ENCODE measurements around the gene C11orf54. TPM values are rescaled to one million over a fixed set of nuclear protein-coding genes. Genes with fewer than 3 reads are reported as not detected.

The C11orf54 gene
- total and polyA plus RNA-seq, 2 donors (not counting 3 experiments of a cell fraction or from before 2014, with no cell fraction given), result 4.2 to 18.7 TPM

DNA sequence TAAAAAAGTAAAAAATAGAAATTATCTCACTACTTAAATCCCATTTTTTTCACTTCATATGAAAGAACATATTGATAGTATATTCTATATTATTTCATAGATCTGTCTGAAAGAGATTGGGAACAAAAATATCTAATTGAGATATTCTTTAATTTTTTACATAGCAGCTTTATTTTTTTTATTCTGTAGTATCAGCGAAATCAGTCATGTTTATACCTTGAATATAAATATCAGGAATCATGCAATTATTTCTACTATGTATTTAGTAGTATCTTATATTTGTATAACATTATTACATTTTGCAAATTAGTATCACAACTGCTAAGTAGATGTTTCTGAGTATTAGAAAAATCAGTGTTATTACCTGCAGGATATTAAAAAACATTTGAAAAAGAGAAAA, 20.4 kb downstream of the C11orf54 start:
- no TSS peak for BruUV-seq (replicated peaks)
- TF ChIP-seq POLR2A (IDR thresholded peaks at IDR 0.05; ENCODE audit: low read depth, low read length) (no peak), JUN (IDR thresholded peaks at IDR 0.05; ENCODE audit: borderline replicate concordance, insufficient read depth, insufficient read length, low read depth) (no peak), CTCF (IDR thresholded peaks at IDR 0.05; ENCODE audit: extremely low read depth in 1 of 2, insufficient read depth in 1 of 2, low read depth in 1 of 2, low read length in 2 of 2) (no peak)
- Histone ChIP-seq H3K9me1 (replicated peaks; ENCODE audit: control insufficient read depth, extremely low read depth, insufficient read depth, low read length) (no peaks in the 10 kb centered on the region), H3K27me3 (ENCODE audit: control insufficient read depth in 2 of 2, insufficient read depth in 2 of 2, low read length in 2 of 2) (no peaks in the 10 kb centered on the region), H3K4me3 (replicated peaks in 1 of 3; ENCODE audit: insufficient read depth in 1 of 3, low read depth in 1 of 3, low read length in 3 of 3) (no peak overlapping the region), H3K79me2 (ENCODE audit: control insufficient read depth, insufficient read depth, low read length) (no peaks in the 10 kb centered on the region), H3K4me1 (ENCODE audit: control insufficient read depth, extremely low read depth, insufficient read depth, low read length) (no peaks in the 10 kb centered on the region), H3K27ac (ENCODE audit: insufficient read depth, low read depth, low read length) (no peak overlapping the region), H3K4me2 (ENCODE audit: insufficient read depth, low read length) (no peak overlapping the region), H2AFZ (ENCODE audit: low read depth, low read length) (no peak overlapping the region), H3K9me3 (replicated peaks; ENCODE audit: control insufficient read depth, insufficient read depth, low read length) (no peaks in the 10 kb centered on the region), H3K36me3 (ENCODE audit: control insufficient read depth in 2 of 2, extremely low read depth in 1 of 2, insufficient read depth in 2 of 2, low read length in 2 of 2) (peaks cover 0 to 7% of the 10 kb centered on the region in 2 experiments), H3K9ac (replicated peaks; ENCODE audit: extremely low read depth, insufficient read depth, low read length) (no peak overlapping the region), H4K20me1 (replicated peaks; ENCODE audit: control insufficient read depth, extremely low read depth, insufficient read depth, low read length) (no peaks in the 10 kb centered on the region)
- ChIA-PET POLR2A (no interaction called here), CTCF (no interaction called here)
- dilution Hi-C loops (cut with MboI; ENCODE audit: extremely low pct_ligation_motif_present, low sequenced_read_pairs), result no loop called here
- intact Hi-C loops (cut with micrococcal nuclease), result no loop called here
- DNase-seq (ENCODE audit: low read depth, low spot score), result no peak
- FAIRE-seq, result no peak

- H3K36me3 ChIP-seq (ENCODE audit: control insufficient read depth in 2 of 2, extremely low read depth in 1 of 2, insufficient read depth in 2 of 2, low read length in 2 of 2), result no peaks in the 10 kb centered on the region
- H3K9ac ChIP-seq (replicated peaks; ENCODE audit: extremely low read depth, insufficient read depth, low read length), result no peak overlapping the region
- ChIA-PET POLR2A (no interaction called here), CTCF (interaction anchor here (1.1 kb wide), 1 partner anchor 12 kb away, joined by 4 read pairs; no protein-coding TSS in a partner anchor)
- H2AFZ ChIP-seq (ENCODE audit: low read depth, low read length), result no peak overlapping the region
- intact Hi-C loops (cut with micrococcal nuclease), result no loop called here
- H3K9me1 ChIP-seq (replicated peaks; ENCODE audit: control insufficient read depth, extremely low read depth, insufficient read depth, low read length), result no peaks in the 10 kb centered on the region
- BruUV-seq (replicated peaks), result no TSS peak
- no peak overlapping the region for H3K4me2 ChIP-seq (ENCODE audit: insufficient read depth, low read length)
- no peaks in the 10 kb centered on the region for H4K20me1 ChIP-seq (replicated peaks; ENCODE audit: control insufficient read depth, extremely low read depth, insufficient read depth, low read length)
- FAIRE-seq (no peak), DNase-seq (ENCODE audit: low read depth, low spot score) (no peak)
- H3K9me3 ChIP-seq (replicated peaks; ENCODE audit: control insufficient read depth, insufficient read depth, low read length), result no peaks in the 10 kb centered on the region
- dilution Hi-C loops (cut with MboI; ENCODE audit: extremely low pct_ligation_motif_present, low sequenced_read_pairs), result no loop called here
- H3K27ac ChIP-seq (ENCODE audit: insufficient read depth, low read depth, low read length), result no peak overlapping the region
- no peak overlapping the region for H3K4me3 ChIP-seq (replicated peaks in 1 of 3; ENCODE audit: insufficient read depth in 1 of 3, low read depth in 1 of 3, low read length in 3 of 3)
- H3K27me3 ChIP-seq (ENCODE audit: control insufficient read depth in 2 of 2, insufficient read depth in 2 of 2, low read length in 2 of 2), result no peaks in the 10 kb centered on the region
- H3K4me1 ChIP-seq (ENCODE audit: control insufficient read depth, extremely low read depth, insufficient read depth, low read length), result no peaks in the 10 kb centered on the region
- no peak for TF ChIP-seq MYC (IDR thresholded peaks at IDR 0.05; ENCODE audit: low read depth, low read length)
- no peak for TF ChIP-seq JUN (IDR thresholded peaks at IDR 0.05; ENCODE audit: borderline replicate concordance, insufficient read depth, insufficient read length, low read depth)
- TF ChIP-seq CTCF (IDR thresholded peaks at IDR 0.05; ENCODE audit: extremely low read depth in 1 of 2, insufficient read depth in 1 of 2, low read depth in 1 of 2, low read length in 2 of 2), result no peak
- no peak for TF ChIP-seq POLR2AphosphoS5 (IDR thresholded peaks at IDR 0.05; ENCODE audit: insufficient read depth, low read depth, low read length)
- no peak for TF ChIP-seq GATA2 (IDR thresholded peaks at IDR 0.05; ENCODE audit: insufficient read depth, insufficient read length, low read depth, low read length)
- H3K79me2 ChIP-seq (ENCODE audit: control insufficient read depth, insufficient read depth, low read length), result no peaks in the 10 kb centered on the region
Observed at GRCh38 chr11:93765551-93765950, 24.1 kb downstream of the C11orf54 start.
